Lower leg skin (tissue), 4 donors: ENCODE measurements around the gene RNF6. TPM values are rescaled to one million over a fixed set of nuclear protein-coding genes. Genes with fewer than 3 reads are reported as not detected.

Source experiments
- DNase-seq, 2 donors: peaks; one replicate each; pipeline ENCODE4 v3.0.0-alpha.2; 2019; ENCODE audit warnings: low spot score in 2 of 2
- H3K4me3 ChIP-seq: fragments of 200-600 bp; sonication (generic); 2 replicates; pipeline ENCODE4 v1.5.1; 2017; ENCODE audit warnings: mild to moderate bottlenecking, low read depth; ENCODE audit not compliant: poor library complexity, severe bottlenecking
- CTCF ChIP-seq, 3 donors: fragments of 450-650 bp; IDR thresholded peaks; one replicate each; pipeline ENCODE4 v1.5.1; 2016; ENCODE audit warnings: antibody characterized with exemption in 3 of 3, mild to moderate bottlenecking in 3 of 3, moderate library complexity in 2 of 3
- POLR2A ChIP-seq, 2 donors: fragments of 450-650 bp; IDR thresholded peaks; one replicate each; pipeline ENCODE4 v1.6.1; 2016 to 2017; ENCODE audit warnings: antibody characterized with exemption in 2 of 2, mild to moderate bottlenecking in 1 of 2, moderate library complexity in 1 of 2
- WGBS, 2 donors: methylation state at CpG; one replicate each; pipeline ENCODE4 v1.1.5; 2018; 5-methylcytosine and 5-hydroxymethylcytosine counted together
- intact Hi-C: fragments of 100-400 bp; cut with DNase I; formaldehyde crosslinking; loops from one replicate; pipeline ENCODE4 v1.15.0; 2023; ENCODE audit warnings: low total_unique reads
- total RNA-seq, 4 donors: library from RNA; depleted of rRNA; stranded (reverse); fragments of >200 nt; gene quantifications; one replicate each; pipeline ENCODE4 v1.1.0, GENCODE V29; 2016

RNF6 gene
- total RNA-seq, 4 donors from 2014 or later: 24.3 to 30.3 (median 26.1) TPM

GRCh38 chr13:26225896-26226617 is 3.9 kb upstream of the RNF6 start:
- intact Hi-C loops: no loop called here
- TF ChIP-seq CTCF (IDR thresholded peaks at IDR 0.05) (no peak), POLR2A (IDR thresholded peaks at IDR 0.05) (no peak)

GRCh38 chr13:26222520-26223046 is 469 bp upstream of the RNF6 start:
- intact Hi-C loops: no loop called here
- TF ChIP-seq POLR2A (IDR thresholded peaks at IDR 0.05) (no peak), CTCF (IDR thresholded peaks at IDR 0.05) (no peak)
- 21 to 22% methylated on average over 16 of the region's 16 CpGs for WGBS, 2 donors

More at GRCh38 chr13:26225896-26226617, 3.9 kb upstream of the RNF6 start:
- no peak for DNase-seq
- no peak overlapping the region for H3K4me3 ChIP-seq
- 65 to 74% methylated on average over 7 of the region's 7 CpGs for WGBS, 2 donors

DNA sequence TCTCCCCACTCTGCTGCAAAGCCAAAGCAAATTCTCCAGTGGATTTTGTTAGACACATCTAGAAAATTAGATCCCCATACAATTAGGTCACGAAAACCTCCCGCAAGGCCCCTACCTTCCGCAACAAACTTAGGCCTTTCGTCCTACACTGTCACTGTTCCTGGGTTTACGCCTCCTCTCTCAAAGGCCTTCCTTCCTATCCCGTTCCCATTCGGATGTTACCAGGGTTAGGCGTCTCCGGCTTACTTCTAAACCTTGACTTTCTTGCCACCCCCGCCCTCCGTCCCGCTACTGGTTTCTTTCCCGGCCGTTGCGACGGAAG is 754 bp downstream of the RNF6 start:
- 0% methylated on average over 16 of the region's 16 CpGs for WGBS, 2 donors
- intact Hi-C loops: no loop called here
- no peak for DNase-seq
- peak overlapping the region; percentile 96 for H3K4me3 ChIP-seq
- TF ChIP-seq POLR2A (IDR thresholded peaks at IDR 0.05) (no peak), CTCF (IDR thresholded peaks at IDR 0.05) (no peak)

More at GRCh38 chr13:26222520-26223046, 469 bp upstream of the RNF6 start:
- peak overlapping the region; percentile 96 for H3K4me3 ChIP-seq
- no peak for DNase-seq

DNA sequence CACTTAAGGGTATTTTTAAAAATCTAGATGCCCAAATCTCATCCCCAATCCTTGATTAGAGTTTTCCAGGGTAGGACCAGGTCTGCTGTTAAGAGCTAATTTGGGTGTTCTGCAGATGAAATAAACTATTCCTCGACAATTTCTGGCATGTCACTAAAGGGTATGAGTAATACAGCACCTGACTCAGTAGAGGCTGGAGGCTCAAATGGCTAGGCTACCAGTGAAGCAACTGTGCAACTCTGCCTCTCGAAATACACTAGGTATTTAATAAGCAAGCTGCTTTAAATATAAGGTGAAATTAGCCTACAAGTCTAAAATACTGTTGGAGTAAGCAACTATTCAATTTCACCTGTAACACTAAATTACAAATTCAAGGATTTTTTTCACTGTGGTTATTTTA is 1.5 kb downstream of the RNF6 start:
- intact Hi-C loops: no loop called here
- TF ChIP-seq POLR2A (IDR thresholded peaks at IDR 0.05) (no peak), CTCF (IDR thresholded peaks at IDR 0.05) (no peak)
- DNase-seq: no peak
- no peak overlapping the region for H3K4me3 ChIP-seq
- 53 to 61% methylated on average over 2 of the region's 2 CpGs for WGBS, 2 donors

GRCh38 chr13:26219726-26220125 is 2.4 kb downstream of the RNF6 start:
- TF ChIP-seq CTCF (IDR thresholded peaks at IDR 0.05): no peak
- no peak for TF ChIP-seq POLR2A (IDR thresholded peaks at IDR 0.05)
- WGBS, 2 donors: 33 to 39% methylated on average over 1 of the region's 1 CpG
- DNase-seq: no peak
- H3K4me3 ChIP-seq: no peak overlapping the region
- intact Hi-C loops: no loop called here

- 88 to 92% methylated on average over 2 of the region's 2 CpGs for WGBS, 2 donors
- TF ChIP-seq CTCF (IDR thresholded peaks at IDR 0.05) (no peak), POLR2A (IDR thresholded peaks at IDR 0.05) (no peak)
- intact Hi-C loops: no loop called here
- no peak overlapping the region for H3K4me3 ChIP-seq
- no peak for DNase-seq
Measured at GRCh38 chr13:26216042-26216441, 6.1 kb downstream of the RNF6 start.
